ENCODE data around the gene EEF1AKMT1.

GRCh38 chr13:20696073-20696472 lies 77.7 kb downstream of the EEF1AKMT1 start:
- TF ChIP-seq, protein P1, sequence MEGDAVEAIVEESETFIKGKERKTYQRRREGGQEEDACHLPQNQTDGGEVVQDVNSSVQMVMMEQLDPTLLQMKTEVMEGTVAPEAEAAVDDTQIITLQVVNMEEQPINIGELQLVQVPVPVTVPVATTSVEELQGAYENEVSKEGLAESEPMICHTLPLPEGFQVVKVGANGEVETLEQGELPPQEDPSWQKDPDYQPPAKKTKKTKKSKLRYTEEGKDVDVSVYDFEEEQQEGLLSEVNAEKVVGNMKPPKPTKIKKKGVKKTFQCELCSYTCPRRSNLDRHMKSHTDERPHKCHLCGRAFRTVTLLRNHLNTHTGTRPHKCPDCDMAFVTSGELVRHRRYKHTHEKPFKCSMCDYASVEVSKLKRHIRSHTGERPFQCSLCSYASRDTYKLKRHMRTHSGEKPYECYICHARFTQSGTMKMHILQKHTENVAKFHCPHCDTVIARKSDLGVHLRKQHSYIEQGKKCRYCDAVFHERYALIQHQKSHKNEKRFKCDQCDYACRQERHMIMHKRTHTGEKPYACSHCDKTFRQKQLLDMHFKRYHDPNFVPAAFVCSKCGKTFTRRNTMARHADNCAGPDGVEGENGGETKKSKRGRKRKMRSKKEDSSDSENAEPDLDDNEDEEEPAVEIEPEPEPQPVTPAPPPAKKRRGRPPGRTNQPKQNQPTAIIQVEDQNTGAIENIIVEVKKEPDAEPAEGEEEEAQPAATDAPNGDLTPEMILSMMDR (IDR thresholded peaks at IDR 0.05), result no peak
- TF ChIP-seq POLR2A (IDR thresholded peaks at IDR 0.05), result no peak

All from heart left ventricle (tissue), 13 donors.